Right ventricle myocardium superior (tissue), 1 donor: Measurements from ENCODE around the gene MVB12B. TPM values are rescaled to one million over a fixed set of nuclear protein-coding genes. Genes with fewer than 3 reads are reported as not detected.

Source experiments
- ATAC-seq: fragments of 200-7000 bp; cut with Tn5 transposase; one replicate; pipeline ENCODE4 v1.9.1; 2020; ENCODE audit warnings: mild to moderate bottlenecking; ENCODE audit not compliant: poor library complexity
- DNase-seq: peaks from one replicate; pipeline ENCODE4 v3.0.0-alpha.2; 2020
- intact Hi-C: fragments of 100-400 bp; cut with DNase I; formaldehyde crosslinking; loops from one replicate; pipeline ENCODE4 v1.11.2; 2022
- total RNA-seq: library from RNA; stranded (reverse); fragmentation: NEBNext Ultra II Directional; extraction: Animal tissue kit (Norgen Biotek cat#: 25700); gene quantifications from one replicate; pipeline ENCODE4 v1.2.1, GENCODE V29; 2021
- donor health status: DM: no; HTN: yes; CAD: no; lungs with severe emphysema.

Gene MVB12B
- total RNA-seq, 1 donor from 2014 or later, result 11.5 TPM

- no peak for DNase-seq
- intact Hi-C loops, result no loop called here
- ATAC-seq, result no peak
Observed at GRCh38 chr9:126431077-126431742, 104.6 kb downstream of the MVB12B start.

GRCh38 chr9:126432659-126433058, 106.0 kb downstream of the MVB12B start:
- intact Hi-C loops, result no loop called here
- ATAC-seq, result no peak
- DNase-seq, result no peak

DNA sequence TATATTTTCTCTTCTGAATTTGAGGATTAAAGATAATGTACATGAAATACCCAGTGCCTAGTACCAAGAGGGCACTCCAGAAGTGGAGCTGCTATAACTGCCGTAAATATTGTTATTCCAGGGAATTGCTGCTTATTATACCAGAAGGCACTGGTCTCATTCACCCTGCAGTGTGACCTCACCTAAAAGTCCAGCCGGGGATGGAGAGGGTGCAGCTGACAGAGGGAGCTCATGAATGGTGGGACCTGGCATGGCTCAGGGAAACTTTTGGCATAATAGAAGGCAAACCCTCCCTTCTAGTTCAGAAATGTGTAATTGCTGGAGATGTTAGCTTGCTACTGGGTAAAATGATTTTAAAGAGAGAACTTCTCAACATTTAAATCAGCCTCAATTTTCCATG, 108.5 kb downstream of the MVB12B start:
- intact Hi-C loops, result no loop called here
- no peak for ATAC-seq

DNA sequence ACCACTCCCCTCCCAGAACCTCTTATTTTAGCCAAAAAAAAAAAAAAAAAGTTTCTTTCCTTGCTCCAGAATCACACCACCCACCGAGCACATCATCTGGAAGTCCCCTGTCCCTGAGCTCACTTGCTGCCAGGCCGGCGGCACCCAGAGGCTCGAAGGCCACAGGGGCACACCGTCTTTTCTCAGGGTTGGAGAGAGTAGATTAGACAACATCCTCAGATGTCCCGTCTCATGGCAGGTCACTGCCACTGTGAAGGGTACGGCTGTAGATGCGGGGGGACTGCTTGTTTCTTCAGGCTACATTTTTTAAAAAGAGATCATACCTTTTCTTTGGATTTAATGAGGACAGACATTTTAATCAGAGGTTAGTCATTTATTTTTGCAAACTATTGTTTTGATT, 109.0 kb downstream of the MVB12B start:
- ATAC-seq (no peak), DNase-seq (no peak)
- intact Hi-C loops, result no loop called here

More for the DNA sequence above, 108.5 kb downstream of the MVB12B start:
- DNase-seq, result no peak

GRCh38 chr9:126436545-126437267, 110.1 kb downstream of the MVB12B start:
- intact Hi-C loops, result no loop called here
- ATAC-seq, result no peak
- DNase-seq, result no peak

DNA sequence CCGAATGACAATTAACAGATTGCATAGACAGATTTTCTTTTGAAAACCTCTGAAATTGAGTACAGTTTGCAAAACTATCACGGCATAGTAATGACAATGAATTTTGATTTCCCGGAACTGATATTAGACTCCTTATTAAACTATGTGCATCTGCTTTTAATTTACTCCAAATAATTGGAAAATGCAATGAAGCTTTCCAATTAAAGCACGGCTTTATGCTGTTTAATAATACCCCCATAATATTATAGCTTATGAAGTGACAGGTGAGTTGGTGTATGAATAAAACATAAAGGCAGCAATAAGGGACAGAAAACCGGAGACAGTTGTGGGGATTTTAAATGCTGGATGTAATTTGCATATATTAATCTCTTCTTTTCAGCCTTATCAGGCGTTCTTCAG, 110.6 kb downstream of the MVB12B start:
- intact Hi-C loops, result no loop called here
- DNase-seq (no peak), ATAC-seq (no peak)

GRCh38 chr9:126437701-126438100, 111.1 kb downstream of the MVB12B start:
- ATAC-seq (no peak), DNase-seq (no peak)
- intact Hi-C loops, result no loop called here

- intact Hi-C loops, result no loop called here
- no peak for DNase-seq
- ATAC-seq, result no peak
Observed at GRCh38 chr9:126438741-126439401, 112.2 kb downstream of the MVB12B start.

DNA sequence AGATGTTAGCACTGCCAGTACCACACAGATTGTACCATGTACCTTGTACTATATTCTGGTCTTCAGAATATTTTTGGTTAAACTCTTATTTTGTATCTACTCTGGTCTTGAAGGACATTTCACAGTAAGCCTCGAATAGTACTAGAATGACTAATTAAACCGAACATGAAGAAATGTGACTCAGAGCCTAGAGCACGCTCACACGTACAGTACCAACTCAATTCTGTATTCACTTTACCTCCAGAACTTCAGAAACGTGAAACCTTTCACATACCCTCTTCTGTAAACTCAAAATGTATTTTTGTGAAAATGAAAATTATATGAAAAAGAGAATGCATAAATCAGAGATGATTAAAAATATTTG, 112.8 kb downstream of the MVB12B start:
- ATAC-seq (no peak), DNase-seq (no peak)
- intact Hi-C loops, result no loop called here

- DNase-seq, result no peak
- intact Hi-C loops, result no loop called here
- no peak for ATAC-seq
Observed at GRCh38 chr9:126439883-126440653, 113.4 kb downstream of the MVB12B start.

GRCh38 chr9:126440940-126441339, 114.3 kb downstream of the MVB12B start:
- intact Hi-C loops, result no loop called here
- DNase-seq, result no peak
- ATAC-seq, result no peak

DNA sequence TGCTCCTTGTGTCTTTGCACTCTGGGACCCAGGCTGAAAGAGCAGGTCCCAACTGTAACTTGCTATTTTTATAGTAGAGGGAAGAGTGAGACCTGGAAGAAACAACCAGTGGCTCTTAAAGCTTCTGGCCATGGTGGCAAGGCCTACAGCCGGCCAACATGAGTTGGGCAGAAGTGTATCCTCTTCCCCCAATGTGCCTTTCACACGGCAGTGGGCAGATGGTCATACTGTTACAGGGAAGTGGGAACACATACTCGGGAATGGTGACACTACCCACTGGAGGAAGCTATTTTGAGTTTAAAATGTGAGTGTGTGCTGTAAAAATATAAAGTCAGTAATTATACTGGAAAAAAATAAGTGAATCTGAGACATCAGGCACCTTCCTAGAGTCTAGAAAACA, 116.0 kb downstream of the MVB12B start:
- DNase-seq (no peak), ATAC-seq (no peak)
- intact Hi-C loops, result no loop called here

DNA sequence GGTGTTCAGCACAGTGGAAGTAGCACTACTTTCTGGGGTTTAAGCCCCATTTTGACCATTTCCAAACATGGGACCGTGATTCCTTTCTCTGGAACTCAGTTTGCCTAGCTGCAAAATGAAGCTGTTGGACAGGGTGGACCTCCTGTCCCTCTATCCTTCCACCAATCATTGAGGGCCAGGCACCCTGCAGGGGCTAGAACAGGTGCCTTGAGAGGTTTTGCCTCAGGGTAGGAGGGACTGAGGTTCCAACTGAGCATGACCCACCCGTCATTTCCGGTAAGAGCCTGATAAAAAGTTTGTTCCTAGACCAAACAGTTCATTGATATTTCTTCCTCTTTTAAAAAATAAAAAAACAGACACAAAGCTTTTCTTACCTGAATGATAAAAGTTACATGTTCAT, 116.5 kb downstream of the MVB12B start:
- DNase-seq, result no peak
- intact Hi-C loops, result no loop called here
- no peak for ATAC-seq

DNA sequence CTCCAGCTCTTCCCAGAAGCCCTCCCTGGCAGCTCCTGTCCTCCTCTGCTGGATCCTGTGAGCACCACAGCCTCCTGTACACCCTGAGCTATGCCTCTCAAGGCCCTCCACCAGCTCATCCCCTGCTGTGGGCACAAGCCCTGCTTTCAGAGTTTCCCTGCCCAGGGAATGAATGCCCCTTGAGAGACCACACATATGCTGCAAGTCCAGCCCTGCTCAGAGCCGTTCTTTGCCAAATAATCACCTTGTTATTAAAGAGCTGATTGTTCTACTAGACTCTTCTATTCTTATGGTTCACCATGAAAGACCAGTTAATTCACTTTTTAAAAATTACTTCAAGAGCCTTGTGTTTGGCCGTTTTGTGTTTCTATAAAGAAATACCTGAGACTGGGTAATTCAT, 121.5 kb downstream of the MVB12B start:
- DNase-seq (no peak), ATAC-seq (no peak)
- intact Hi-C loops, result no loop called here

- no peak for ATAC-seq
- intact Hi-C loops, result no loop called here
- no peak for DNase-seq
Observed at GRCh38 chr9:126448865-126449577, 122.4 kb downstream of the MVB12B start.

DNA sequence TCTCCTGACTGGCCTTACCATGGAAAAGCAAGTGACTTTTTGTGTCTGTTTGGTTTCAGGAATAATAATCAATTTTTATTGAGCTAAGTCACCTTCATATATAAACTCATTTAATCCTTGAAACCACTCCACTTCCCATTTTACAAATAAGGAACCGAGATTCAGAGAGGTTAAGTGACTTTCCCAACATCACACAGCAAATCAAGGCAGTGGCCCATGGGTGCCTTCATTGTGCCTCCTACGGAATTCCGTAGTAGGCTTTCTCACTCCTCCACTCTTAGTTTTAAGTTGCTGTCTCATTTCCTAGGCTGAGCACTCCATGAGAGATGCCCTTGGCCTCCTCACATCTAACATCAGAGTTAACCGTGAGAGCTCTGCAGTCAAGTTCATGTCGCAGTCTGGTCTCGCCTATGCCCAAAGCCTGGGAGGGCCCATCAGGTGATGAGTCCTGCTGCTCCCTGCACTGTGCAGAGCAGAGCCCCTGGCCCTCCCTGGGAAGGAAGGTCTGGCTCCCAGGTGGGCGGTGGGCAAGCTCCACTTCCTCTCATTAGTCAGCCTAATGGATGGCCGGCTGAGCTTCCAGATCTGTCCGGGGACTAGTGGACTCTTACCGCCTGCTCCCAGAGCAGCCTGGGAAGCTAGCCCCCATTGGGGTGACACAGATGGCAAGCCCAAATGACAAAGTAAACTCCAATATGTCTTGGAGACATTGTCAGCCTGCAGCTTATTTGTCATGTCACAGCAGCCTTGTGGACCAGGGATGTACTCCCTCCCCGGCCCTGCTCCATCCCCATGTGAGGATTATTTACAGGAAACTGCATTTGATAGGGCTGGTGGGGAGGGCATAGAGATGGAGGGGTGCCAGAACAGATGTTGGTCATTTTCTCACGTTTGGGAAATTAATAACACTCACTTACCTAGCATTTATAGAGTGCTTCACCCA, 123.4 kb downstream of the MVB12B start:
- intact Hi-C loops, result no loop called here
- ATAC-seq, result no peak
- no peak for DNase-seq

GRCh38 chr9:126450668-126451205, 124.1 kb downstream of the MVB12B start:
- intact Hi-C loops, result no loop called here
- DNase-seq (no peak), ATAC-seq (no peak)
